ENCODE measurements around the gene FRYL. TPM values are rescaled to one million over a fixed set of nuclear protein-coding genes. Genes with fewer than 3 reads are reported as not detected.

The FRYL gene
- total and polyA plus RNA-seq, 2 experiments from 2014 or later: 20.6 to 33.0 TPM

- Histone ChIP-seq H3K27me3 (no peaks in the 10 kb centered on the region), H3K27ac (no peak overlapping the region), H3K4me3 (no peak overlapping the region), H3K36me3 (peaks cover 25% of the 10 kb centered on the region), H3K9me3 (ENCODE audit: low read depth) (no peaks in the 10 kb centered on the region), H3K4me1 (ENCODE audit: low read depth) (peaks cover 27% of the 10 kb centered on the region)
- TF ChIP-seq CTCF (IDR thresholded peaks at IDR 0.05; ENCODE audit: low read depth, low read length): no peak
- no peak for DNase-seq (ENCODE audit: low read depth in 1 of 2, low spot score in 1 of 2)
Measured at GRCh38 chr4:48589098-48589445, 191.0 kb downstream of the FRYL start.

GRCh38 chr4:48588230-48589097 lies 191.6 kb downstream of the FRYL start:
- Histone ChIP-seq H3K27ac (no peak overlapping the region), H3K9me3 (ENCODE audit: low read depth) (no peaks in the 10 kb centered on the region), H3K4me1 (ENCODE audit: low read depth) (peaks cover 24% of the 10 kb centered on the region), H3K36me3 (peaks cover 30% of the 10 kb centered on the region), H3K27me3 (no peaks in the 10 kb centered on the region), H3K4me3 (no peak overlapping the region)
- no peak for DNase-seq (ENCODE audit: low read depth in 1 of 2, low spot score in 1 of 2)
- no peak for TF ChIP-seq CTCF (IDR thresholded peaks at IDR 0.05; ENCODE audit: low read depth, low read length)

- no peak overlapping the region for H3K4me3 ChIP-seq
- no peak overlapping the region for H3K27ac ChIP-seq
- DNase-seq (ENCODE audit: low read depth in 1 of 2, low spot score in 1 of 2): no peak
- no peak for TF ChIP-seq CTCF (IDR thresholded peaks at IDR 0.05; ENCODE audit: low read depth, low read length)
- H3K36me3 ChIP-seq: peaks cover 42% of the 10 kb centered on the region
- H3K9me3 ChIP-seq (ENCODE audit: low read depth): no peaks in the 10 kb centered on the region
- peaks cover 1% of the 10 kb centered on the region for H3K4me1 ChIP-seq (ENCODE audit: low read depth)
- no peaks in the 10 kb centered on the region for H3K27me3 ChIP-seq
Measured at GRCh38 chr4:48585401-48585800, 194.7 kb downstream of the FRYL start.

- TF ChIP-seq CTCF (IDR thresholded peaks at IDR 0.05; ENCODE audit: low read depth, low read length): peak; percentile 84
Measured at GRCh38 chr4:48578132-48578968, 201.7 kb downstream of the FRYL start.

GRCh38 chr4:48575964-48576363 lies 204.1 kb downstream of the FRYL start:
- Histone ChIP-seq H3K36me3 (peaks cover 39% of the 10 kb centered on the region), H3K4me1 (ENCODE audit: low read depth) (no peaks in the 10 kb centered on the region), H3K4me3 (no peak overlapping the region), H3K27ac (no peak overlapping the region), H3K27me3 (no peaks in the 10 kb centered on the region), H3K9me3 (ENCODE audit: low read depth) (no peaks in the 10 kb centered on the region)
- peak in 1 of 2 donors; percentile 20 for DNase-seq (ENCODE audit: low read depth in 1 of 2, low spot score in 1 of 2)
- TF ChIP-seq CTCF (IDR thresholded peaks at IDR 0.05; ENCODE audit: low read depth, low read length): no peak

More at GRCh38 chr4:48578132-48578968, 201.7 kb downstream of the FRYL start:
- Histone ChIP-seq H3K4me1 (ENCODE audit: low read depth) (no peaks in the 10 kb centered on the region), H3K4me3 (no peak overlapping the region), H3K9me3 (ENCODE audit: low read depth) (no peaks in the 10 kb centered on the region), H3K36me3 (peaks cover 39% of the 10 kb centered on the region), H3K27ac (no peak overlapping the region), H3K27me3 (no peaks in the 10 kb centered on the region)
- peak; percentile 75 to 87 for DNase-seq (ENCODE audit: low read depth in 1 of 2, low spot score in 1 of 2)
